SK-N-SH (cell line): ENCODE measurements around the gene TXNDC17. TPM values are rescaled to one million over a fixed set of nuclear protein-coding genes. Genes with fewer than 3 reads are reported as not detected.

Experiments
- CTCF ChIA-PET: fragments of 300-600, 350-600 bp; formaldehyde crosslinking; extraction: SDS; loops from one replicate; lab custom pipeline; 2021; lab: Yijun Ruan, JAX
- POLR2A ChIA-PET: fragments of 350-600 bp; sonication (Branson Sonifier 250); formaldehyde crosslinking; extraction: SDS; loops from one replicate; lab custom pipeline; 2020; ENCODE audit warnings: antibody characterized with exemption, inconsistent platforms; lab: Yijun Ruan, JAX
- DNase-seq: peaks from one replicate; pipeline ENCODE4 v3.0.0; 2012
- H2AFZ ChIP-seq: fragments of 200-600 bp; sonication (generic); 2 replicates; pipeline ENCODE4 v1.8.1; 2016; ENCODE audit warnings: antibody characterized with exemption, mild to moderate bottlenecking, low read depth
- H3F3A ChIP-seq: fragments of 200-600 bp; sonication (generic); replicated peaks from 2 replicates; pipeline ENCODE3; 2016; ENCODE audit warnings: antibody characterized with exemption, mild to moderate bottlenecking; ENCODE audit not compliant: insufficient read depth
- H3K27ac ChIP-seq, 2 experiments: fragments of 200-500 bp in 1 of 2; fragments of 200-600 bp in 1 of 2; sonication (Bioruptor generic) in 1 of 2; sonication (generic), shearing (Covaris generic) in 1 of 2; 2 replicates each; pipeline versions ENCODE4 v1.5.1 to v1.6.1; 2014 to 2016; ENCODE audit warnings: low read depth in 2 of 2, inconsistent platforms in 1 of 2, low read length in 1 of 2, mild to moderate bottlenecking in 1 of 2, mixed read lengths in 1 of 2
- H3K27me3 ChIP-seq: fragments of 200-600 bp; sonication (generic), shearing (Covaris generic); 2 replicates; pipeline ENCODE4 v1.6.1; 2016; ENCODE audit warnings: mixed run types; ENCODE audit not compliant: insufficient read depth
- H3K36me3 ChIP-seq, 2 experiments: fragments of 200-500 bp in 1 of 2; fragments of 200-600 bp in 1 of 2; sonication (Bioruptor generic) in 1 of 2; sonication (generic) in 1 of 2; replicated peaks in 1 of 2; 2 replicates each; pipeline versions ENCODE3 to v1.5.1; 2014 to 2016; ENCODE audit warnings: low read length in 1 of 2, mild to moderate bottlenecking in 1 of 2; ENCODE audit not compliant: insufficient read depth in 2 of 2, control insufficient read depth in 1 of 2
- H3K4me1 ChIP-seq, 2 experiments: fragments of 200-500 bp in 1 of 2; fragments of 200-600 bp in 1 of 2; sonication (Bioruptor generic) in 1 of 2; sonication (generic), shearing (Covaris generic) in 1 of 2; 2 replicates each; pipeline versions ENCODE4 v1.5.1 to v1.6.1; 2014 to 2016; ENCODE audit warnings: low read depth in 1 of 2, low read length in 1 of 2, mixed run types in 1 of 2; ENCODE audit not compliant: insufficient read depth in 2 of 2, control insufficient read depth in 1 of 2
- H3K4me2 ChIP-seq: fragments of 200-600 bp; sonication (generic), shearing (Covaris generic); 2 replicates; pipeline ENCODE4 v1.6.1; 2017; ENCODE audit warnings: mixed run types
- H3K4me3 ChIP-seq, 2 experiments: fragments of 200-500 bp in 1 of 2; fragments of 200-600 bp in 1 of 2; sonication (Bioruptor generic) in 1 of 2; sonication (generic), shearing (Covaris generic) in 1 of 2; 2 replicates each; pipeline versions ENCODE4 v1.5.1 to v1.8.1; 2014 to 2016; ENCODE audit warnings: low read depth in 2 of 2, inconsistent platforms in 1 of 2, low read length in 1 of 2, mild to moderate bottlenecking in 1 of 2, mixed read lengths in 1 of 2, moderate library complexity in 1 of 2
- H3K79me2 ChIP-seq: fragments of 200-600 bp; sonication (generic); 2 replicates; pipeline ENCODE4 v1.8.1; 2017; ENCODE audit warnings: mild to moderate bottlenecking; ENCODE audit not compliant: insufficient read depth
- H3K9ac ChIP-seq: fragments of 200-600 bp; sonication (generic); 2 replicates; pipeline ENCODE4 v1.6.1; 2017; ENCODE audit warnings: mixed run types
- H3K9me2 ChIP-seq: fragments of 200-600 bp; sonication (generic); 2 replicates; pipeline ENCODE4 v1.6.1; 2017; ENCODE audit warnings: mixed run types
- H3K9me3 ChIP-seq: fragments of 200-600 bp; sonication (generic); 2 replicates; pipeline ENCODE4 v1.6.1; 2017; ENCODE audit warnings: mixed run types, mild to moderate bottlenecking, moderate library complexity
- H4K20me1 ChIP-seq: fragments of 200-600 bp; sonication (generic); 2 replicates; pipeline ENCODE4 v1.6.1; 2017; ENCODE audit warnings: mild to moderate bottlenecking, mixed run types; ENCODE audit not compliant: insufficient read depth
- CTCF ChIP-seq: fragments of 200-600 bp; sonication (generic); IDR thresholded peaks from 2 replicates; pipeline ENCODE4 v1.6.1; 2017; ENCODE audit warnings: antibody characterized with exemption, mild to moderate bottlenecking, moderate library complexity
- ELF1 ChIP-seq: IDR thresholded peaks from 2 replicates; pipeline ENCODE4 v1.4.0; 2012
- EZH2phosphoT487 ChIP-seq: fragments of 200-600 bp; sonication (generic); IDR thresholded peaks from 2 replicates; pipeline ENCODE4 v1.6.1; 2017; ENCODE audit warnings: low read depth, mixed run types, mild to moderate bottlenecking, antibody characterized with exemption, moderate library complexity, borderline replicate concordance
- FOSL2 ChIP-seq: IDR thresholded peaks from 2 replicates; pipeline ENCODE4 v1.4.0; 2012; ENCODE audit warnings: low read depth, mild to moderate bottlenecking, moderate library complexity, borderline replicate concordance
- MAX ChIP-seq: IDR thresholded peaks from 2 replicates; pipeline ENCODE4 v1.4.0; 2012; ENCODE audit warnings: low read depth
- NFIC ChIP-seq: IDR thresholded peaks from 2 replicates; pipeline ENCODE4 v1.4.0; 2012; ENCODE audit warnings: borderline replicate concordance
- PBX3 ChIP-seq: IDR thresholded peaks from 2 replicates; pipeline ENCODE4; 2012
- RAD21 ChIP-seq: IDR thresholded peaks from 2 replicates; pipeline ENCODE4 v1.6.1; 2012; ENCODE audit warnings: mild to moderate bottlenecking, low read length
- RCOR1 ChIP-seq: fragments of 150-350 bp; IDR thresholded peaks from 2 replicates; pipeline ENCODE4 v1.6.1; 2017; ENCODE audit warnings: antibody characterized with exemption, low read length
- REST ChIP-seq: IDR thresholded peaks from 2 replicates; pipeline ENCODE4 v1.6.1; 2012; ENCODE audit warnings: mild to moderate bottlenecking, low read depth, low read length, moderate library complexity
- RXRA ChIP-seq: IDR thresholded peaks from 2 replicates; pipeline ENCODE4 v1.4.0; 2012; ENCODE audit warnings: low read depth, mild to moderate bottlenecking, borderline replicate concordance
- TCF12 ChIP-seq: IDR thresholded peaks from 2 replicates; pipeline ENCODE4 v1.4.0; 2012
- TEAD4 ChIP-seq: IDR thresholded peaks from 2 replicates; pipeline ENCODE4 v1.4.0; 2012; ENCODE audit warnings: mild to moderate bottlenecking, borderline replicate concordance; ENCODE audit not compliant: insufficient read depth
- USF2 ChIP-seq: fragments of 150-350 bp; IDR thresholded peaks from 2 replicates; pipeline ENCODE4 v1.6.1; 2017; ENCODE audit warnings: antibody characterized with exemption, low read length, low read depth, borderline replicate concordance
- WGBS: methylation state at CpG from one replicate; pipeline ENCODE4 v1.1.6; 2017; ENCODE audit warnings: low lambda C conversion rate; 5-methylcytosine and 5-hydroxymethylcytosine counted together
- polyA plus RNA-seq, 3 experiments: library from polyadenylated mRNA; depleted of rRNA; stranded (reverse); fragments of >200 nt; gene quantifications; 2 replicates each; pipeline ENCODE4 v1.2.3, GENCODE V29; 2012

The TXNDC17 gene
- polyA plus RNA-seq, 1 of the 3 experiments (the other 2 are of a cell fraction): 644 TPM

GRCh38 chr17:6643451-6644125 lies 2.7 kb downstream of the TXNDC17 start:
- DNase-seq: no peak
- no peaks in the 10 kb centered on the region for H3K27me3 ChIP-seq
- ChIA-PET CTCF (no interaction called here), POLR2A (no interaction called here)
- H3K4me3 ChIP-seq: no peak overlapping the region
- H3K79me2 ChIP-seq: peaks cover 78% of the 10 kb centered on the region
- H3F3A ChIP-seq: peaks cover 30% of the 10 kb centered on the region
- H3K4me2 ChIP-seq: no peak overlapping the region
- peaks cover 56 to 57% of the 10 kb centered on the region in 2 experiments for H3K36me3 ChIP-seq
- 82% methylated on average over 5 of the region's 5 CpGs for WGBS
- peak overlapping the region in 1 of 2 experiments; percentile 27; a peak in 1 of 4 replicates for H3K27ac ChIP-seq
- TF ChIP-seq NFIC (peak; percentile 6; the same call in 1 of the 2 replicates), TCF12 (peak; percentile 19; the same call in 1 of the 2 replicates), FOSL2 (peak; percentile 13; the same call in 1 of the 2 replicates), PBX3 (peak; percentile 7; the same call in 1 of the 2 replicates), ELF1 (no peak), MAX (no peak), TEAD4 (no peak), RXRA (no peak)
- no peak overlapping the region for H3K9ac ChIP-seq
- H3K9me3 ChIP-seq: no peaks in the 10 kb centered on the region
- peaks cover 9 to 11% of the 10 kb centered on the region in 2 experiments; a peak in 2 of 4 replicates for H3K4me1 ChIP-seq
- H3K9me2 ChIP-seq: no peaks in the 10 kb centered on the region
- no peak overlapping the region for H2AFZ ChIP-seq
- H4K20me1 ChIP-seq: peaks cover 6% of the 10 kb centered on the region

GRCh38 chr17:6648181-6648580 lies 7.3 kb downstream of the TXNDC17 start:
- no peak for DNase-seq
- no peak for TF ChIP-seq REST
- no peak for TF ChIP-seq USF2
- no peak for TF ChIP-seq EZH2phosphoT487
- TF ChIP-seq RCOR1: no peak
- peak; percentile 26; the same call in 1 of the 2 replicates for TF ChIP-seq RAD21
- peak; percentile 38 for TF ChIP-seq CTCF
- TF ChIP-seq TCF12: no peak
- Histone ChIP-seq H3K4me1 (peaks cover 8 to 11% of the 10 kb centered on the region in 2 experiments; a peak in 2 of 4 replicates), H3K79me2 (peaks cover 66% of the 10 kb centered on the region), H3K9me3 (no peaks in the 10 kb centered on the region), H3K9me2 (no peaks in the 10 kb centered on the region), H3K4me3 (no peak overlapping the region), H3F3A (peaks cover 29% of the 10 kb centered on the region), H3K9ac (no peak overlapping the region), H2AFZ (no peak overlapping the region), H3K27ac (no peak overlapping the region), H3K4me2 (no peak overlapping the region), H3K36me3 (peaks cover 60 to 66% of the 10 kb centered on the region in 2 experiments), H4K20me1 (peaks cover 18% of the 10 kb centered on the region), H3K27me3 (no peaks in the 10 kb centered on the region)
- ChIA-PET CTCF (no interaction called here), POLR2A (no interaction called here)
